Gastrocnemius medialis (tissue), 4 donors: ENCODE data around the gene KHDC1. TPM values are rescaled to one million over a fixed set of nuclear protein-coding genes. Genes with fewer than 3 reads are reported as not detected.

Experiments
- ATAC-seq, 2 donors: fragments of 150-250 bp; one replicate each; pipeline ENCODE4 v1.9.1; 2016
- DNase-seq, 2 donors: peaks; one replicate each; pipeline ENCODE4 v3.0.0-alpha.2; 2019
- H3K27ac ChIP-seq, 4 donors: fragments of 200-600 bp; sonication (generic); 1 replicate in 1 of 4; 2 replicates in 3 of 4; pipeline ENCODE4 v1.5.1; 2016 to 2018; ENCODE audit warnings: mild to moderate bottlenecking in 2 of 4, moderate library complexity in 1 of 4
- H3K27me3 ChIP-seq, 3 donors: fragments of 200-600 bp; sonication (generic) in 2 of 3; 1 replicate in 1 of 3; 2 replicates in 2 of 3; pipeline versions ENCODE4 v1.5.1 to v1.6.0; 2016 to 2019; ENCODE audit warnings: mild to moderate bottlenecking in 1 of 3, moderate library complexity in 1 of 3
- H3K36me3 ChIP-seq, 2 donors: fragments of 200-600 bp; sonication (generic) in 1 of 2; one replicate each; pipeline ENCODE4 v1.5.1; 2017 to 2018
- H3K4me1 ChIP-seq, 2 donors: fragments of 200-600 bp; sonication (generic) in 1 of 2; one replicate each; pipeline ENCODE4 v1.5.1; 2016 to 2017; ENCODE audit warnings: mild to moderate bottlenecking in 2 of 2
- H3K4me3 ChIP-seq, 4 donors: fragments of 200-600 bp; sonication (generic) in 3 of 4; 1 replicate in 1 of 4; 2 replicates in 3 of 4; pipeline ENCODE4 v1.5.1; 2016 to 2019; ENCODE audit warnings: mild to moderate bottlenecking in 2 of 4
- H3K9me3 ChIP-seq, 3 donors: fragments of 200-600 bp; sonication (generic) in 2 of 3; 1 replicate in 1 of 3; 2 replicates in 2 of 3; pipeline ENCODE4 v1.5.1; 2016 to 2019
- POLR2A ChIP-seq, 2 donors: fragments of 450-650 bp; IDR thresholded peaks; one replicate each; pipeline ENCODE4 v1.6.1; 2017; ENCODE audit warnings: antibody characterized with exemption in 2 of 2, mild to moderate bottlenecking in 2 of 2, moderate library complexity in 2 of 2
- in situ Hi-C, 4 donors: fragments of 200-750 bp; cut with MboI; loops; one replicate each; pipeline versions ENCODE4 v1.15.0 to v1.8.0; 2017; ENCODE audit warnings: low sequenced_read_pairs in 4 of 4
- intact Hi-C: fragments of 100-400 bp; cut with DNase I; formaldehyde crosslinking; loops from one replicate; pipeline ENCODE4 v1.15.1; 2023; ENCODE audit warnings: low total_unique reads
- total RNA-seq, 4 donors: library from RNA; depleted of rRNA; stranded (reverse); fragments of >200 nt; gene quantifications; one replicate each; pipeline versions ENCODE4 v1.1.0 to v1.2.3, GENCODE V29; 2016
- TF ChIP-seq, protein P1 (sequence below), 5 experiments: fragments of 450-650 bp in 3 of 5; fragments of 200-600 bp in 2 of 5; sonication (generic) in 2 of 5; IDR thresholded peaks in 4 of 5; conservative IDR thresholded peaks in 1 of 5; 1 replicate in 4 of 5; 2 replicates in 1 of 5; pipeline ENCODE4 v1.5.1; 2016 to 2019; ENCODE audit warnings: antibody characterized with exemption in 5 of 5, mild to moderate bottlenecking in 3 of 5, moderate library complexity in 3 of 5

KHDC1 gene
- total RNA-seq, 4 donors from 2014 or later: not detected

DNA sequence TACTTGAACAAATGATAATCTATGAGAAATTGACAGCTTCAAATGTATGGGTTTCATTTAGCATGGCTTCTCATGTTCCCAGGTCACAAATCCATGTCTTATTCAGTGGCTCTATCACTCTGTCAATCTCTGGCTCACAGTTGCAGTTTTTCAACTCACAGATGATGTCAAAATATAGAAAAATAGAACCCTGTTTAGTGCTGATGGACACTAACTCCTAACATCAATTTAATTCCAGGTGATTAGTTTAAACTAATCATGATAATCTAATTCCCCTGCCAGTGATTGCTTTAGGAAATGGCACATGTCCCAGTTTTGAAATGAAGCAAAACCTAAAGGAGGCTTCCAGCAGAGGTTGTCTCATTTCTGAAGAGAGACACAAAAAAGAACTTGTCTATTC lies 13.0 kb downstream of the KHDC1 start:
- Histone ChIP-seq H3K9me3 (no peaks in the 10 kb centered on the region), H3K27me3 (no peaks in the 10 kb centered on the region), H3K27ac (no peak overlapping the region), H3K4me1 (no peaks in the 10 kb centered on the region), H3K36me3 (no peaks in the 10 kb centered on the region), H3K4me3 (no peak overlapping the region)
- TF ChIP-seq, protein P1, sequence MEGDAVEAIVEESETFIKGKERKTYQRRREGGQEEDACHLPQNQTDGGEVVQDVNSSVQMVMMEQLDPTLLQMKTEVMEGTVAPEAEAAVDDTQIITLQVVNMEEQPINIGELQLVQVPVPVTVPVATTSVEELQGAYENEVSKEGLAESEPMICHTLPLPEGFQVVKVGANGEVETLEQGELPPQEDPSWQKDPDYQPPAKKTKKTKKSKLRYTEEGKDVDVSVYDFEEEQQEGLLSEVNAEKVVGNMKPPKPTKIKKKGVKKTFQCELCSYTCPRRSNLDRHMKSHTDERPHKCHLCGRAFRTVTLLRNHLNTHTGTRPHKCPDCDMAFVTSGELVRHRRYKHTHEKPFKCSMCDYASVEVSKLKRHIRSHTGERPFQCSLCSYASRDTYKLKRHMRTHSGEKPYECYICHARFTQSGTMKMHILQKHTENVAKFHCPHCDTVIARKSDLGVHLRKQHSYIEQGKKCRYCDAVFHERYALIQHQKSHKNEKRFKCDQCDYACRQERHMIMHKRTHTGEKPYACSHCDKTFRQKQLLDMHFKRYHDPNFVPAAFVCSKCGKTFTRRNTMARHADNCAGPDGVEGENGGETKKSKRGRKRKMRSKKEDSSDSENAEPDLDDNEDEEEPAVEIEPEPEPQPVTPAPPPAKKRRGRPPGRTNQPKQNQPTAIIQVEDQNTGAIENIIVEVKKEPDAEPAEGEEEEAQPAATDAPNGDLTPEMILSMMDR (IDR thresholded peaks at IDR 0.05 in 4 of 5, conservative IDR thresholded peaks at IDR 0.05 in 1 of 5): no peak
- TF ChIP-seq POLR2A (IDR thresholded peaks at IDR 0.05): no peak
- in situ Hi-C loops: no loop called here
- DNase-seq: no peak
- no peak for ATAC-seq
- intact Hi-C loops: no loop called here

DNA sequence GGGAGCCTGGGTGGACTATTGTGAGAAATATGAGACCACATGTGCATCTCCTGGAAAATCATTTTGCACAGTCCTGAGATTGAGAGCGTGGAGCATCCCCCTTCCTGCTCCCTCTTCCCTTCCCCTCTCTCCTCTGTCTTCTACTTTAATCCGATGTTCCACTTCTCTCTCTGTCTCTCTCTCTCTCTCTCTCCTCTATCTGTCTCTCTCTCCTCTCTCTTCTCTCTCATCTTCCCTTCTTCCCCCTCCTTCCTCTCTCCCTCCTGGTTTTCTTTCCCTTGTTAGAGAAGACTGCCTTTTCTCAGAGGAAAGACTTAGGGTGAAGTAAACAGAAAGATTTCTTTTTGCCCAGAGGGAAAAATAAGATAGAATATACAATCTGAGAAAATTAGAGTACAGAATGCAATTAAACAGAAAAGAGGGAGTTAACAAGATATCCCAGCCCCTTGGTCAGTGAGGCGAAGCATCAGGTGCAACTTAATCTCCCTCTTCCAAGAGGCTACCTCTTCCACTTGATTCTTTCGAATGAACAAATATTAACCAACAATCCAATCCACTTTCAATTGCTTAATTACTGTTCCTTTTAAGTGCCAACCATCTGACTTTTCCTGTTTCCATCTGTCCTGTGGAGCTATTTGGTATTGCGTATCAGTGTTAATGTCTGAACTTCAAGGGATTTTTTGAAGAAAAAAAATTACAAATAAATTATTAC lies 14.6 kb downstream of the KHDC1 start:
- no peak for DNase-seq
- Histone ChIP-seq H3K4me3 (no peak overlapping the region), H3K4me1 (no peaks in the 10 kb centered on the region), H3K27ac (no peak overlapping the region), H3K9me3 (no peaks in the 10 kb centered on the region), H3K27me3 (no peaks in the 10 kb centered on the region), H3K36me3 (no peaks in the 10 kb centered on the region)
- ATAC-seq: no peak
- intact Hi-C loops (no loop called here), in situ Hi-C loops (no loop called here)
- no peak for TF ChIP-seq POLR2A (IDR thresholded peaks at IDR 0.05)
- TF ChIP-seq, protein P1 (IDR thresholded peaks at IDR 0.05 in 4 of 5, conservative IDR thresholded peaks at IDR 0.05 in 1 of 5): no peak

DNA sequence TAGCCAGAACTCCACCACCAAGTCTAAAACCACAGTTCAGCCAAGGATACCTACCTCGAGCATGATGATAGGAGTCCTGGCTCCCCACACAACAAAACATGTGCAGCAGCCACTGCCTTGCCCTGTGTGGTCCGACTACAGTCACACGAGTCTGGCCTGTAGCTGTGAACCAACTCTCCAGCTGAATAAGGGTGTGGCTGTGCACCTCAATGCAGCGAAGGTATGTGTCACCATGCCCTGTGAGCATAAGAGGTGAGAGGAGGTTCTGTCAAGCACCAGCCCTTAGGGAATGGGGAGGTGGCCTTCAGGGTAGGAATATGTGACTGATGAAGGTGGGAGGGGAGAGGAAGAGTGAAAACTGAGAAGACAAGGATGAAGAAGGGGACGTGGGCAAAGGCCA lies 21.0 kb downstream of the KHDC1 start:
- DNase-seq (no peak), ATAC-seq (no peak)
- Histone ChIP-seq H3K36me3 (no peaks in the 10 kb centered on the region), H3K9me3 (no peaks in the 10 kb centered on the region), H3K4me3 (no peak overlapping the region), H3K27ac (no peak overlapping the region), H3K27me3 (no peaks in the 10 kb centered on the region), H3K4me1 (no peaks in the 10 kb centered on the region)
- in situ Hi-C loops: no loop called here
- TF ChIP-seq, protein P1 (IDR thresholded peaks at IDR 0.05 in 4 of 5, conservative IDR thresholded peaks at IDR 0.05 in 1 of 5): no peak
- TF ChIP-seq POLR2A (IDR thresholded peaks at IDR 0.05): no peak
- intact Hi-C loops: no loop called here

DNA sequence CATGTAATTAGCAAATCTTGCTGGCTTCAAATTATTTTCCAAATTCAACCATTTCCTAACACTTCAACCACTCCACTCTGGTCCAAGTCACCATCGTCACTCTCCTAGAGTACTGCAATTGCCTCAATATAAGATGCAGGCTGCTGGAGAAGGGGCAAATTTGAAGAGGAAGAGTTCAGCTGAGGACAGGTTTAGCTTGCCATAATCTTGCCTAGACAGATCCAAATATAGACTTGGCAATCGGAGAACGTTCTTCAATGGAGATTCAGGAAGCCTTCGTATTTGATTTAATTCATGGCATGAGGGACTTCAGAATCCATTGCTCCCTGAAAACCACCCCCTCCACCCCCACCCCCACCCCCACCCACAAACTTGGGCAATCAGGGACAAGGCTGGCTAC lies 22.3 kb downstream of the KHDC1 start:
- intact Hi-C loops: no loop called here
- in situ Hi-C loops: no loop called here
- H3K9me3 ChIP-seq: no peaks in the 10 kb centered on the region
- H3K27ac ChIP-seq: no peak overlapping the region
- TF ChIP-seq POLR2A (IDR thresholded peaks at IDR 0.05): no peak
- TF ChIP-seq, protein P1 (IDR thresholded peaks at IDR 0.05 in 4 of 5, conservative IDR thresholded peaks at IDR 0.05 in 1 of 5): no peak
- no peaks in the 10 kb centered on the region for H3K27me3 ChIP-seq
- ATAC-seq (no peak), DNase-seq (no peak)
- H3K4me1 ChIP-seq: no peaks in the 10 kb centered on the region
- no peaks in the 10 kb centered on the region for H3K36me3 ChIP-seq
- H3K4me3 ChIP-seq: no peak overlapping the region
